ENCODE data around the gene STX7.
"Not testable (repeated sequence)": the region's sequence is repeated elsewhere in the genome, so short reads cannot be mapped to it uniquely, and the experiment has no call there.

Gene STX7, protein sequence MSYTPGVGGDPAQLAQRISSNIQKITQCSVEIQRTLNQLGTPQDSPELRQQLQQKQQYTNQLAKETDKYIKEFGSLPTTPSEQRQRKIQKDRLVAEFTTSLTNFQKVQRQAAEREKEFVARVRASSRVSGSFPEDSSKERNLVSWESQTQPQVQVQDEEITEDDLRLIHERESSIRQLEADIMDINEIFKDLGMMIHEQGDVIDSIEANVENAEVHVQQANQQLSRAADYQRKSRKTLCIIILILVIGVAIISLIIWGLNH

DNA sequence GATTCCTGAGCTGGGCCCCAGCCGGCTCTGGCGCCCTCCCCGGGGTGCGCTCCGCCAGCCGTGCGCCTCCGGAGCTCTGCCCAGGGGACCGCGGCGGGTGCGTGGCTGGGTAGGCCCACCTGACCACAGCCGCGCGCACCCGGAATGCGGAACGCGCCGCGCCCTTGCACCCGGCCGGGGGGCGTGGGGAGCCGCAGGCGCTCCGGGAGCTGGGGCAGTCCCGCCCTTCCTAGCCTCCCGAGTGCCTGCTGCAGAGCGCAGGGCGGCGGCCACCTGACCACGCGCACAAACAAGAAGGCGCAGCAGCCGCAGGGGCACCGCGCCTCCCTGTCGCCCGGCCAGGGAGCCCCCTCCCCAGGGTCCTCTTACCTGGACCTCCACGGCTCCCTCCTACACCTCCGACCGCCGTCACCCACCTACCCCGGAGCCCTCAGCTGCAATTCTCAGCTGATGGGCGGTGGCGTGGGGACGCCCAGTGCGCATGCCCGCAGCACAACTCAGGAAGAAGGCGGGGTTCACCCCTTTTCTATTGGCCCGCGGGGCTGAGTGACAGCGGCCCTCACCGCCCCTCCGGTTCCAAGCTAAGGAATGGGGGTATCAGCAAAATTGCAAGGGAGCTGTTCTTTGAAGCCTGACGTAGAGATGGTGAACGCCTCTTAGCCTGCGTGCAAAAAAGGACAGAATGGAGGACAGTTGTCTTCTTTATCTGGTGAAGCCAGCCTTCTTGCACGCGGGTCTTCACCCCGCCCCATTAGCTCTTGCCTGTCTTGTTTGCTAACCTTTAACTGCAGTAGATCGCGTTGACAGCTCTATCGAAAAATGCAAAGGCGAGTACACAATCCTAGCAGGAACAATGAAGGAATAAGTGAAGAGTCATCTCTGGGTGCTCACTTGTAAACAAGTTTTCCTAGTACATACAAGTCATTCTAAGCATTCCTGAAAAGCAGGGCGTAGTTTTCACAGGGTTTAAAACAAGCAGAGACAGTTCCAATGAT lies at the start of gene STX7:
Gene STX7, minus strand, starts transcription at position 479 of the 995 bp plus-strand sequence. CDS start 9,586 bp downstream, outside the sequence.
- DNase-seq (ENCODE audit: low spot score in 2 of 2) = peak; percentile 88 to 92
- peaks cover 21% of the 10 kb centered on the region for H3K4me1 ChIP-seq
- in situ Hi-C loops (cut with MboI; ENCODE audit: low sequenced_read_pairs) = no loop called here

DNA sequence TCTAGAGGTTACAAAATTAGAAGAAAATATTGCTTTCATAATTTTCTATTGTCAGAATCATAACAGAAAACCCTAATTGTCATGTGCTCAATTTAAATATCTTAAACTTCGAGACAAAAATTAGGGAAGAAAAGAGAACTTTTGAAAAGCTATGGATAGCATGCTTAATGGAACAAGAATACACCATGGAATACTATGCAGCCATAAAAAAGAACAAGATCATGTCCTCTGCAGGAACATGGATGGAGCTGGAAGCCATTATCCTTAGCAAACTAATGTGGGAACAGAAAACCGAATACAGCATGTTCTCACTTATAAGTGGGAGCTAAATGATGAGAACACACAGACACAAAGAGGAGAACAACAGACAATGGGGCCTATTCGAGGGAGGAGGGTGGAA lies 47.2 kb upstream of the STX7 start:
- peaks cover 17% of the 10 kb centered on the region; the same call in 1 of the 2 replicates for H3K27me3 ChIP-seq (ENCODE audit: low read depth)
- H3K4me3 ChIP-seq; H3K36me3 ChIP-seq (replicated peaks); H3K9me3 ChIP-seq; in situ Hi-C loops (cut with MboI; ENCODE audit: low sequenced_read_pairs); DNase-seq (ENCODE audit: low spot score in 2 of 2); H3K4me1 ChIP-seq: not testable (repeated sequence)

More for the DNA sequence above, at the start of gene STX7:
- no peaks in the 10 kb centered on the region for H3K36me3 ChIP-seq (replicated peaks)
- no peaks in the 10 kb centered on the region for H3K9me3 ChIP-seq
- H3K27me3 ChIP-seq (ENCODE audit: low read depth) = peaks cover 3% of the 10 kb centered on the region; the same call in 1 of the 2 replicates
- H3K4me3 ChIP-seq = peak within 1 kb of the TSS; percentile 86

DNA sequence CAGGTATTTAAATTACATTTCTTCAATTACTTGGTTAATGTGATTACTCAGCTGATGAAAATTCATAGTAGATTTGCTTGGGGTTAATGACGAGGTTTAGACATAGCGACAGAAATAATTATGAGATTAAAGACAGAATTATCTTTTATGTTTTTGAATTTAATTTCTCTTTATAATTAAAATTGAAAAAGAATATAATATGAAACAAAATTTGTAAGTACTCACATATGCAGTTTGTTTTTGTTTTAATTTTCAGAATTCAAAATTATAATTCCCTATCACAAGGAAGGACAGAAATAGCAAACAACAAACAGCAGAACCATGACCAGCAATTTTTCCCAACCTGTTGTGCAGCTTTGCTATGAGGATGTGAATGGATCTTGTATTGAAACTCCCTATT lies 39.5 kb upstream of the STX7 start, which contains the start of gene TAAR8:
Gene TAAR8, plus strand, starts transcription at position 301 of the 400 bp plus-strand sequence. Its CDS starts 21 bp downstream, at position 322.
- Histone ChIP-seq H3K9me3 (no peaks in the 10 kb centered on the region), H3K4me1 (no peaks in the 10 kb centered on the region), H3K27me3 (ENCODE audit: low read depth) (peaks cover 11% of the 10 kb centered on the region), H3K36me3 (replicated peaks) (no peaks in the 10 kb centered on the region), H3K4me3 (no peak within 1 kb of the TSS)
- in situ Hi-C loops (cut with MboI; ENCODE audit: low sequenced_read_pairs) = no loop called here
- DNase-seq (ENCODE audit: low spot score in 2 of 2) = no peak

DNA sequence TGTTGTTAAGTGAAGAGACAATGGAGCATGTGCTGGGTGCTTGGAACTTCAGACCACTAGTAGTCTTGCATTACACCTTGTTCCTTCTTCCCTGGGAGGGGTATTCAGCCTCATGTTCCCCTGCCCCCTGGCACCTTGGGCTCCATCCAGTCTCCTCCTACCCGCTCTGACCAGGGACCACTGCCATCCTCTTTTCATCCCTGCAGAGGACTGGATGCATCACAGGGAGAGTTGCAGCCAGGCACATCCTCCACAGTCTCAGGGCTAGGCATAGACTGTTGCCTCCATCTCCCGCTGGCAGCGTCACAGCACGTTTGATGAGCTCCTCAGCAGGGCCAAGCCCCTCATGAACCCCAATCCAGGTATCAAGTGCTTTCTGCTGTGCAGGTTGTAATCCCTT lies 38.3 kb upstream of the STX7 start:
- no peaks in the 10 kb centered on the region for H3K4me1 ChIP-seq
- peaks cover 8% of the 10 kb centered on the region for H3K27me3 ChIP-seq (ENCODE audit: low read depth)
- no peaks in the 10 kb centered on the region for H3K9me3 ChIP-seq
- no peaks in the 10 kb centered on the region for H3K36me3 ChIP-seq (replicated peaks)
- in situ Hi-C loops (cut with MboI; ENCODE audit: low sequenced_read_pairs) = no loop called here
- no peak for DNase-seq (ENCODE audit: low spot score in 2 of 2)
- H3K4me3 ChIP-seq = no peak overlapping the region

DNA sequence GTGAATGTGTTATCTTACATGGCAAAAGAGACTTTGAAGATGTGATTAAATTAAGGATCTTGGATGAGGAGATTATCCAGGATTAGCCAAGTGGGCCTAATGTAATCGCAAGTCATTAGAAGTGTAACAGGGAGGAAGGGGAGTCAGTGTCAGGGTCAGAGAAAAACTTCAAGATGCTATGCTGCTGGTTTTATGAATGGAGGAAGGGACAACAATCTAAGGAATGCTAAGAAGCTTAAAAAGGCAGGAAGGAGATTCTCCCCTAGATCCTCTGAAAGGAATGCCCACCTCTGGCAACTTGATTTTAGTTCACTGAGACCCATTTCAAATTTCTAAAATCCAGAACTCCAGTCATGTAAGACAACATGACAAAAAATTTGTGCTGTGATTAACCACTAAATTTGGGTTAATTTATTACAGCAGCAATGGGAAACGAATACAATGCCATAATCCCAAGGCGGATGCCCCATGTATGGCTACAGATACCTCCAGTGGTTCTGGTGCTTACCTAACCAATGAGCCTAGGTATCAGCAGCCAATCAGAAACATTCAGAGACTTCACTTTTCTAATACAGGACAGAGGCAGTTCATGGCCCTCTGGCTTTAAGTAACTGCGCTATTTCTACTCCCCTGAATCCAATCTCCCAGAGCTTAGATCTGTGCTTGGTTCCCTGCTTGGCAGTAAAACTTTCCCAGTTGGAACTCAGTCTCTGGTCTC lies 36.0 kb upstream of the STX7 start:
- DNase-seq (ENCODE audit: low spot score in 2 of 2) = no peak
- in situ Hi-C loops (cut with MboI; ENCODE audit: low sequenced_read_pairs) = no loop called here

DNA sequence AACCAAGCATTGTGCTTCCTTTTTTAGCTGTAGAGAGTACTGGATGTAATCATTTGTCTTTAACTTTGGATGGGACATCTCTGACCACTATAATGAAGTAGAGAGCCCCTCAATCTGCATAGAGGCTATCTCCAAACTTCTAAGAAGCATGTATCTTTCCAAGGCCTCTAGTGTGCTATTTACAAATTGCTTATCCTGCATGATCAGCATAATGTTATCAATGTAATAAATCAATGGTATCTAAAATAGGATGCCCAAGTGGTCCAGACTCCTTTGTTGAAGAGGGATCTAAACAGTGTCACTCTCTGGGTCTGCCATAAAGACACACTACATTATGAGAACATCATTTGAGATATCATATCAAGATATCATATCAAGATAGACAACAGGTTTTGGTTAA lies 31.9 kb upstream of the STX7 start:
- Histone ChIP-seq H3K36me3 (replicated peaks) (no peaks in the 10 kb centered on the region), H3K27me3 (ENCODE audit: low read depth) (peaks cover 18% of the 10 kb centered on the region), H3K4me3 (no peak overlapping the region), H3K9me3 (no peaks in the 10 kb centered on the region), H3K4me1 (no peaks in the 10 kb centered on the region)
- in situ Hi-C loops (cut with MboI; ENCODE audit: low sequenced_read_pairs) = no loop called here
- DNase-seq (ENCODE audit: low spot score in 2 of 2) = no peak

More for the DNA sequence above, 36.0 kb upstream of the STX7 start:
- Histone ChIP-seq H3K9me3 (no peaks in the 10 kb centered on the region), H3K27me3 (ENCODE audit: low read depth) (peaks cover 2% of the 10 kb centered on the region; the same call in 1 of the 2 replicates), H3K4me1 (no peaks in the 10 kb centered on the region), H3K4me3 (no peak overlapping the region), H3K36me3 (replicated peaks) (no peaks in the 10 kb centered on the region)

DNA sequence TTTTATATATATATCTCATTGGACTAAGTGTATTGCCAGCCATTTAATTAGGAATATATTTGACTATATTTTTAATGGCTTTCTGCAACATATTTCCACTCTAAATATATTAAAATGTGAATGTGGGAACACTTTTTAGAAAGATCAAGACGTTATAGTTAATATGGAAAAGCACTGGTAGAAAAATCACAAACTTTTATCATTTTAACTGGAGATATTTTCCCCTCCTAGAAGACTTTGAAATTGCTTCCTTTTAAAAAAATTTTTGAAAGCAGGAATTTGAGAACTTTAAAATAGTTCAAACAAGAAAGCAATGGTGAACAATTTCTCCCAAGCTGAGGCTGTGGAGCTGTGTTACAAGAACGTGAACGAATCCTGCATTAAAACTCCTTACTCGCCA lies 25.1 kb upstream of the STX7 start, which contains the start of gene TAAR9:
Gene TAAR9, plus strand, starts transcription at position 301 of the 400 bp plus-strand sequence. Its CDS starts 13 bp downstream, at position 314.
- Histone ChIP-seq H3K4me3 (no peak within 1 kb of the TSS), H3K36me3 (replicated peaks) (no peaks in the 10 kb centered on the region), H3K9me3 (no peaks in the 10 kb centered on the region), H3K27me3 (ENCODE audit: low read depth) (peaks cover 18% of the 10 kb centered on the region), H3K4me1 (no peaks in the 10 kb centered on the region)
- in situ Hi-C loops (cut with MboI; ENCODE audit: low sequenced_read_pairs) = loop anchor here (10.0 kb wide), 1 partner anchor 227 kb away; no protein-coding TSS in a partner anchor
- no peak for DNase-seq (ENCODE audit: low spot score in 2 of 2)

DNA sequence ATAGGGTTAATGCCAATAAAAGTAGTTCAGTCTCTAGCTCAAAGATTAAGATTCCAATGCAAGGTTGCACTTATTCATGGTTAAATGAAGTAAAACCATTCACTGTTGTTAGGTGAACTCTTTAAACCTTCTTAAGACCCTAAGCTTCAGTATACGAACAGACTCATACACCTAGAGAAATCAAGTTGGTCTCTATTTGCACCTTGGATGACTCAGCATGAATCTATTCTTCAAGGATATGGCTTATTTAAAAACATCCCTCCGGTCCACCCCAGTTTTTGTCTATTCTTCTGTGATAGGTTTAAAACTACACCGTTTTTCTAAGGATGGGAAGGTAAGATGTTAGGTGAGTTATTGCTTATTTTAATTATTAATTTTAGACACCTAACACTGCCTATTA lies 24.2 kb upstream of the STX7 start:
- in situ Hi-C loops (cut with MboI; ENCODE audit: low sequenced_read_pairs) = loop anchor here (10.0 kb wide), 1 partner anchor 228 kb away; no protein-coding TSS in a partner anchor
- no peak for DNase-seq (ENCODE audit: low spot score in 2 of 2)
- H3K4me3 ChIP-seq = no peak overlapping the region
- H3K36me3 ChIP-seq (replicated peaks) = no peaks in the 10 kb centered on the region
- no peaks in the 10 kb centered on the region for H3K4me1 ChIP-seq
- H3K9me3 ChIP-seq = no peaks in the 10 kb centered on the region
- H3K27me3 ChIP-seq (ENCODE audit: low read depth) = peaks cover 12% of the 10 kb centered on the region

DNA sequence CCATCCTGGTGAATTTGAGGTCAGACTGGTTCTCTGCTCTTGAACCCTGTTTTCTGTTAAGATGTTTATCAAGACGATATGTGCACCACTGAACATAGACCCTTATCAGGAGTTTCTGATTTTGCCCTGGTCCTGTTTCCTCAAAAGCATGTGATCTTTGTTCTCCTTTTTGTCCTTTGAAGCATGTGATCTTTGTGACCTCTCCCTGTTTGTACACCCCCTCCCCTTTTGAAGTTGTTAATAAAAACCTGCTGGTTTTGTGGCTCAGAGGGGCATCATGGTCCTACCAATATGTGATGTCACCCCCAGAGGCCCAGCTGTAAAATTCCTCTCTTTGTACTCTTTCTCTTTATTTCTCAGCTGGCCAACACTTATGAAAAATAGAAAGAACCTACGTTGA lies 21.6 kb upstream of the STX7 start:
- H3K27me3 ChIP-seq (ENCODE audit: low read depth); H3K9me3 ChIP-seq; H3K4me3 ChIP-seq; H3K36me3 ChIP-seq (replicated peaks); DNase-seq (ENCODE audit: low spot score in 2 of 2); H3K4me1 ChIP-seq: not testable (repeated sequence)
- in situ Hi-C loops (cut with MboI; ENCODE audit: low sequenced_read_pairs) = loop anchor here (10.0 kb wide), 1 partner anchor 230 kb away; no protein-coding TSS in a partner anchor

DNA sequence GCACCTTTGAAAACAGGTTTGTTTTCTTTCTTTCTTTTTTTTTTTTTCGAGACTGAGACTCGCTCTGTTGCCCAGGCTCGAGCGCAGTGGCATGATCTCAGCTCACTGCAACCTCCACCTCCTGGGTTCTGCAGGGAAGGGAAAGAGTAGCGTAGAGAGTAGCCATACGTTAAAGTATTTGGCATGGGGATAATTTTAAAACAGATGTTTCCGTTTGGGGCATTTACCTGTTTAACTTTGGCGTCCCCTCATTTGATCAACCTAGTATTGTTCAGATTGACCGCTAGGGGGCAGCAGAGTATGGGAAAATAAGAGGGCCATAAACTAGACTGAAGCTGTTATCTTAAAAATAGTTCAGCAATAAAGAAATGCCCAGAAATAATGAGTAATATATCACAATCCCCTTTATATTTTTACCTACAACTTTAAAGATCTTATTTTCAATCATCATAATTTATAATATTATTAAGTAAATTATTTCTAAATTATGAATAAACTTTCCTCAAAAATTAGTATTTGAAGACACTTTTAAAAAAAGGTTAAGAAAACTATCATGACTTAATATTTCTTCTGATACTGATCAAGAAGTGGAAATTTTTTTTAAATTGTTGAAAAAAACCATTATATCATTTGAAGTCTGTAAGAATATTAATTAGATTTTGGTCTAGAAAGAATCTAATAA lies 17.5 kb upstream of the STX7 start:
- in situ Hi-C loops (cut with MboI; ENCODE audit: low sequenced_read_pairs) = loop anchor here (10.0 kb wide), 1 partner anchor 234 kb away; no protein-coding TSS in a partner anchor
- Histone ChIP-seq H3K36me3 (replicated peaks) (no peaks in the 10 kb centered on the region), H3K4me1 (peaks cover 10% of the 10 kb centered on the region), H3K27me3 (ENCODE audit: low read depth) (peaks cover 2% of the 10 kb centered on the region), H3K4me3 (no peak overlapping the region), H3K9me3 (no peaks in the 10 kb centered on the region)
- peak; percentile 53 to 83 for DNase-seq (ENCODE audit: low spot score in 2 of 2)

DNA sequence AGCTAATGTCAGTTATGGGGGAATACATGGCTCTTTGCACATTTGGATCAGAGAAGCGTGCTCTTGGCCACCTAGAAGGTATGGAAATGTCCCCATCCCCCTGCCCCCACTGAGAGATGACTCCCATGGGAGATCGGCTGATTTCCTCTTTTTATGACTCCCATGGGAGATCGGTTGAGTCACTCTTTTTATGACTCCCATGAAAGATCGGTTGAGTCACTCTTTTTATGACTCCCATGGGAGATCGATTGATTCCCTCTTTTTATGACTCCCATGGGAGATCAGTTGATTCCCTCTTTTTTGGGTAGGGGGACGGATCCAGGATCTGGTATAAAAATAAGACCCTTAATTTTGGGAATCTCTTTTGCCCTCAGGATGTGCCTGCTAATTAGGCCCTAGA lies 14.9 kb upstream of the STX7 start:
- Histone ChIP-seq H3K9me3 (no peaks in the 10 kb centered on the region), H3K4me1 (peaks cover 11% of the 10 kb centered on the region), H3K36me3 (replicated peaks) (no peaks in the 10 kb centered on the region), H3K4me3 (no peak overlapping the region), H3K27me3 (ENCODE audit: low read depth) (peaks cover 11% of the 10 kb centered on the region)
- in situ Hi-C loops (cut with MboI; ENCODE audit: low sequenced_read_pairs) = no loop called here
- peak in 1 of 2 experiments; percentile 17 for DNase-seq (ENCODE audit: low spot score in 2 of 2)

DNA sequence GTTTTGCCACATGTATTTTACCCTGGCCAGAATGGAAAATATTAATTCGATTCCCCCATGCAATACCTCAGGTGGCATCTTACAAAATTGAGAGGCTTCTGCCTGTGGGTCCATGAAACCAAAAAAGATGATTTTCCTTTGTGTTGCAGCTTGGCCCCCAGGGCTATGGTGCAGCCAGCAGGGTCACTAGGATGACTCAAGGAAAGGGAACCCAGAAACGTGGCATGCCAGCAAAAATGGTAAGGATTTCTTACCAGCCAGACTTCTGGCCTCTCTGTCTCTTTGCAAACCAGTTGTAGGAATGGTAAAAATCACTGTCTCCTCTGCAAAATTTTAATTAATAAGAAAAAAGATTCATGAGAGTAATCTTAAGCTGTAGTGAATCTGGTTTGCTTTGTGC lies 13.5 kb upstream of the STX7 start:
- in situ Hi-C loops (cut with MboI; ENCODE audit: low sequenced_read_pairs) = no loop called here
- H3K36me3 ChIP-seq (replicated peaks) = no peaks in the 10 kb centered on the region
- peaks cover 11% of the 10 kb centered on the region for H3K27me3 ChIP-seq (ENCODE audit: low read depth)
- no peak for DNase-seq (ENCODE audit: low spot score in 2 of 2)
- no peak overlapping the region for H3K4me3 ChIP-seq
- H3K4me1 ChIP-seq = peaks cover 11% of the 10 kb centered on the region
- no peaks in the 10 kb centered on the region for H3K9me3 ChIP-seq

DNA sequence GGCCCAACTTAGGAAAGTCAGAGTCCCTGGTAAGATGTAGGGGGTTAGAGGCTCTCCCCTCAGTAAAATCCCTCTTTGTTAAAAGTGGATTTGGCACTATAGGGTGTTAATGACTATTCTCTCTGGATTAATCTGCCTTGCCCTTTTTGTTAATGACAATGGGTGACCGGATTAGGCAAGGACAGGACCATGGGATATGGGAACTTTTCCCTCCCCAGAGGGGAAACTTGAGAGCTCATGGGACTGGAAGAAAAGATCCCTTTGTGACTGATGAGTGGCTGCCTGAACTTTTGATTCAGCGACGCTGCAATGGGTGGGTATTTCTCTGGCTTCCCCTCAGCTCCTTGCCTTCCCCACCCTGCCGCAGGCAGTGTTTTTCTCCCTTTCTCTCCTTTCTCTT lies 12.9 kb upstream of the STX7 start:
- in situ Hi-C loops (cut with MboI; ENCODE audit: low sequenced_read_pairs) = no loop called here
- Histone ChIP-seq H3K36me3 (replicated peaks) (no peaks in the 10 kb centered on the region), H3K4me1 (peaks cover 11% of the 10 kb centered on the region), H3K9me3 (no peaks in the 10 kb centered on the region), H3K27me3 (ENCODE audit: low read depth) (peaks cover 13% of the 10 kb centered on the region; the same call in 1 of the 2 replicates), H3K4me3 (no peak overlapping the region)
- DNase-seq (ENCODE audit: low spot score in 2 of 2) = peak; percentile 69 to 87

All from HAP-1 (cell line).